ENCODE results near the gene ZBTB16. TPM values are rescaled to one million over a fixed set of nuclear protein-coding genes. Genes with fewer than 3 reads are reported as not detected.

ZBTB16 gene
- total and polyA plus RNA-seq, 12 donors = 18.3 to 108 (median 54.6) TPM

DNA sequence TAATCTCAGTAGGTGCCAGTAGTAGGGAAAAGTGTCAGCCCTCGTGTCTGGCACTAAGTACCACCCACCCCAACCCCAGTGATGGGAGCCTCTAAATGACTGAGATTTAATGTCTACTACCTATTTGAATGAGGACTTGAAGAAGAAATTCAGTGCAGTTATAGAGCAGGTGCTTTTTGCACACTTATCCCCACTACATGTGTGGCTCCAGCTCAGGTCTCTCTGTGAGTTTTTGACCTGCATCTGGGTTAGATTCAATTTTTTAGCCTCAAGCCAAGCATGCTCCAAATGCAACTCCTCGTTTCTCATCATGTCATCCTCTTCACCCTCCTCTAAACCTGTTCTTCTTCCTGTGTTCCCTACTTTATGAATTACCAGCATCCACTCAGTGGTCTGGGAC, 211.8 kb downstream of the ZBTB16 start:
- Histone ChIP-seq H3K27ac (no peak overlapping the region), H3K4me3 (no peak overlapping the region), H3K27me3 (peaks cover 0 to 9% (median 0%) of the 10 kb centered on the region in 7 donors), H3K9me3 (no peaks in the 10 kb centered on the region), H3K36me3 (no peaks in the 10 kb centered on the region), H3K4me1 (peaks cover 0 to 6% (median 0%) of the 10 kb centered on the region in 9 donors)
- 75 to 79% methylated on average over 2 of the region's 2 CpGs for WGBS, 2 donors
- intact Hi-C loops (cut with DNase I) = loop anchor here in 1 of 10 donors (10.0 kb wide), 1 partner anchor 493 kb away; no protein-coding TSS in a partner anchor
- ATAC-seq = no peak
- no peak for DNase-seq
- TF ChIP-seq, protein P1, sequence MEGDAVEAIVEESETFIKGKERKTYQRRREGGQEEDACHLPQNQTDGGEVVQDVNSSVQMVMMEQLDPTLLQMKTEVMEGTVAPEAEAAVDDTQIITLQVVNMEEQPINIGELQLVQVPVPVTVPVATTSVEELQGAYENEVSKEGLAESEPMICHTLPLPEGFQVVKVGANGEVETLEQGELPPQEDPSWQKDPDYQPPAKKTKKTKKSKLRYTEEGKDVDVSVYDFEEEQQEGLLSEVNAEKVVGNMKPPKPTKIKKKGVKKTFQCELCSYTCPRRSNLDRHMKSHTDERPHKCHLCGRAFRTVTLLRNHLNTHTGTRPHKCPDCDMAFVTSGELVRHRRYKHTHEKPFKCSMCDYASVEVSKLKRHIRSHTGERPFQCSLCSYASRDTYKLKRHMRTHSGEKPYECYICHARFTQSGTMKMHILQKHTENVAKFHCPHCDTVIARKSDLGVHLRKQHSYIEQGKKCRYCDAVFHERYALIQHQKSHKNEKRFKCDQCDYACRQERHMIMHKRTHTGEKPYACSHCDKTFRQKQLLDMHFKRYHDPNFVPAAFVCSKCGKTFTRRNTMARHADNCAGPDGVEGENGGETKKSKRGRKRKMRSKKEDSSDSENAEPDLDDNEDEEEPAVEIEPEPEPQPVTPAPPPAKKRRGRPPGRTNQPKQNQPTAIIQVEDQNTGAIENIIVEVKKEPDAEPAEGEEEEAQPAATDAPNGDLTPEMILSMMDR (IDR thresholded peaks at IDR 0.05) = no peak

- H3K27me3 ChIP-seq = peaks cover 0 to 9% (median 0%) of the 10 kb centered on the region in 7 donors
- WGBS, 2 donors = 76 to 77% methylated on average over 4 of the region's 4 CpGs
- no peaks in the 10 kb centered on the region for H3K9me3 ChIP-seq
- H3K4me3 ChIP-seq = no peak overlapping the region
- intact Hi-C loops (cut with DNase I) = loop anchor here in 1 of 10 donors (10.0 kb wide), 1 partner anchor 492 kb away; no protein-coding TSS in a partner anchor
- ATAC-seq = no peak
- no peak for DNase-seq
- H3K4me1 ChIP-seq = peaks cover 0 to 6% (median 0%) of the 10 kb centered on the region in 9 donors
- TF ChIP-seq, protein P1 (IDR thresholded peaks at IDR 0.05) = no peak
- no peak overlapping the region for H3K27ac ChIP-seq
- no peaks in the 10 kb centered on the region for H3K36me3 ChIP-seq
Observed at GRCh38 chr11:114272311-114272710, 212.8 kb downstream of the ZBTB16 start.

DNA sequence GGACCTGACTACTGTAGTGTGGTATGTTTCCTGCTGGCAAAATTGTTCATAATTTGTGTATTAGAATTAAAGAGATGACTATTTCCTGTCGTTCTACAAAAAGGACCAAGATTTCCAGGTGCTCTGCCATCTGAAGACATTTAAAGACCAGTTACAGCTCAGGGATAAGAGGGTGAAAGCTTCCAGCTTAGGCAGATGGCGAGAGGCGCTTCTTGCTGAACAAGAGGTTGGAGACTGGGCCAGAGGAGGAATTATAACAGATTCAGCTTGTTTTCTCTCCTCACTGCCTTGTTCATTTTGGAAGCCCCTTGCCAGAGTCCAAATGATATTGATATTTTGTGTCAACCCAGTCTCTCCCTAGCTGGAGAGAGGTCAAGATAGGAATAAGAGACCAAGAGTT, 213.6 kb downstream of the ZBTB16 start:
- peaks cover 0 to 9% (median 0%) of the 10 kb centered on the region in 7 donors for H3K27me3 ChIP-seq
- no peaks in the 10 kb centered on the region for H3K9me3 ChIP-seq
- no peak for ATAC-seq
- no peak overlapping the region for H3K27ac ChIP-seq
- no peak overlapping the region for H3K4me3 ChIP-seq
- WGBS, 2 donors = 89 to 94% methylated on average over 3 of the region's 3 CpGs
- TF ChIP-seq, protein P1 (IDR thresholded peaks at IDR 0.05) = no peak
- H3K4me1 ChIP-seq = peaks cover 0 to 6% (median 0%) of the 10 kb centered on the region in 9 donors
- intact Hi-C loops (cut with DNase I) = loop anchor here in 1 of 10 donors (10.0 kb wide), 1 partner anchor 492 kb away; no protein-coding TSS in a partner anchor
- H3K36me3 ChIP-seq = no peaks in the 10 kb centered on the region
- DNase-seq = no peak

GRCh38 chr11:114273890-114274635, 214.6 kb downstream of the ZBTB16 start:
- H3K9me3 ChIP-seq = no peaks in the 10 kb centered on the region
- H3K27ac ChIP-seq = no peak overlapping the region
- intact Hi-C loops (cut with DNase I) = loop anchor here in 1 of 10 donors (10.0 kb wide), 1 partner anchor 491 kb away; no protein-coding TSS in a partner anchor
- no peaks in the 10 kb centered on the region for H3K36me3 ChIP-seq
- 77 to 79% methylated on average over 5 of the region's 5 CpGs for WGBS, 2 donors
- no peak overlapping the region for H3K4me3 ChIP-seq
- no peak for DNase-seq
- peaks cover 0 to 6% (median 0%) of the 10 kb centered on the region in 9 donors for H3K4me1 ChIP-seq
- no peak for ATAC-seq
- peaks cover 0 to 9% (median 0%) of the 10 kb centered on the region in 7 donors for H3K27me3 ChIP-seq
- TF ChIP-seq, protein P1 (IDR thresholded peaks at IDR 0.05) = no peak

All from heart right ventricle (tissue), 16 donors.